Colonic mucosa (tissue), 4 donors: Measurements from ENCODE around the gene HIVEP2. TPM values are rescaled to one million over a fixed set of nuclear protein-coding genes. Genes with fewer than 3 reads are reported as not detected.
"Not testable (repeated sequence)": the region's sequence is repeated elsewhere in the genome, so short reads cannot be mapped to it uniquely, and the experiment has no call there.

ENCODE experiments used
- DNase-seq: peaks from one replicate; pipeline ENCODE4 v3.0.0-alpha.2; 2020
- H3K27ac ChIP-seq: fragments of 200-600 bp; one replicate; pipeline ENCODE4 v1.8.0; 2021
- H3K27me3 ChIP-seq: fragments of 200-600 bp; one replicate; pipeline ENCODE4 v1.8.0; 2021
- H3K36me3 ChIP-seq: fragments of 200-600 bp; one replicate; pipeline ENCODE4 v1.8.0; 2021
- H3K4me1 ChIP-seq: fragments of 200-600 bp; one replicate; pipeline ENCODE4 v1.8.0; 2021; ENCODE audit warnings: mild to moderate bottlenecking
- H3K4me3 ChIP-seq: fragments of 200-600 bp; one replicate; pipeline ENCODE4 v1.8.0; 2021
- H3K9ac ChIP-seq, 2 donors: one replicate each; pipeline ENCODE4 v1.7.0; 2013; ENCODE audit warnings: control low read depth in 2 of 2, low read depth in 2 of 2, low read length in 2 of 2
- H3K9me3 ChIP-seq: fragments of 200-600 bp; one replicate; pipeline ENCODE4 v1.8.0; 2021
- intact Hi-C: fragments of 100-400 bp; cut with DNase I; formaldehyde crosslinking; loops from one replicate; pipeline ENCODE4 v1.14.1; 2022
- total RNA-seq, 2 donors: library from RNA; stranded (reverse); fragmentation: NEBNext Ultra II Directional in 1 of 2; extraction: Animal tissue kit (Norgen Biotek cat#: 25700) in 1 of 2; gene quantifications; one replicate each; pipeline ENCODE4 v1.2.1, GENCODE V29; 2021
- TF ChIP-seq, protein P1 (sequence below): fragments of 200-600 bp; IDR thresholded peaks from one replicate; pipeline ENCODE4 v1.8.0; 2022; ENCODE audit warnings: antibody characterized with exemption, mild to moderate bottlenecking
- donor health status: healthy.
- donor health status: DM: no; HTN: no; CAD: no.
- donor health status: DM: no; HTN: no; CAD: no.

The HIVEP2 gene
- total RNA-seq, 2 donors from 2014 or later: 5.3 to 15.2 TPM

GRCh38 chr6:142975365-142975764, 30.4 kb upstream of the HIVEP2 start:
- no peaks in the 10 kb centered on the region for H3K9me3 ChIP-seq
- TF ChIP-seq, protein P1, sequence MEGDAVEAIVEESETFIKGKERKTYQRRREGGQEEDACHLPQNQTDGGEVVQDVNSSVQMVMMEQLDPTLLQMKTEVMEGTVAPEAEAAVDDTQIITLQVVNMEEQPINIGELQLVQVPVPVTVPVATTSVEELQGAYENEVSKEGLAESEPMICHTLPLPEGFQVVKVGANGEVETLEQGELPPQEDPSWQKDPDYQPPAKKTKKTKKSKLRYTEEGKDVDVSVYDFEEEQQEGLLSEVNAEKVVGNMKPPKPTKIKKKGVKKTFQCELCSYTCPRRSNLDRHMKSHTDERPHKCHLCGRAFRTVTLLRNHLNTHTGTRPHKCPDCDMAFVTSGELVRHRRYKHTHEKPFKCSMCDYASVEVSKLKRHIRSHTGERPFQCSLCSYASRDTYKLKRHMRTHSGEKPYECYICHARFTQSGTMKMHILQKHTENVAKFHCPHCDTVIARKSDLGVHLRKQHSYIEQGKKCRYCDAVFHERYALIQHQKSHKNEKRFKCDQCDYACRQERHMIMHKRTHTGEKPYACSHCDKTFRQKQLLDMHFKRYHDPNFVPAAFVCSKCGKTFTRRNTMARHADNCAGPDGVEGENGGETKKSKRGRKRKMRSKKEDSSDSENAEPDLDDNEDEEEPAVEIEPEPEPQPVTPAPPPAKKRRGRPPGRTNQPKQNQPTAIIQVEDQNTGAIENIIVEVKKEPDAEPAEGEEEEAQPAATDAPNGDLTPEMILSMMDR: no peak
- no peak overlapping the region for H3K9ac ChIP-seq
- no peaks in the 10 kb centered on the region for H3K4me1 ChIP-seq
- no peaks in the 10 kb centered on the region for H3K27me3 ChIP-seq
- H3K27ac ChIP-seq: no peak overlapping the region
- intact Hi-C loops: no loop called here
- DNase-seq: no peak
- no peak overlapping the region for H3K4me3 ChIP-seq
- H3K36me3 ChIP-seq: no peaks in the 10 kb centered on the region

- intact Hi-C loops, H3K4me1 ChIP-seq: not testable (repeated sequence)
Observed at GRCh38 chr6:142970941-142971340, 26.0 kb upstream of the HIVEP2 start.

DNA sequence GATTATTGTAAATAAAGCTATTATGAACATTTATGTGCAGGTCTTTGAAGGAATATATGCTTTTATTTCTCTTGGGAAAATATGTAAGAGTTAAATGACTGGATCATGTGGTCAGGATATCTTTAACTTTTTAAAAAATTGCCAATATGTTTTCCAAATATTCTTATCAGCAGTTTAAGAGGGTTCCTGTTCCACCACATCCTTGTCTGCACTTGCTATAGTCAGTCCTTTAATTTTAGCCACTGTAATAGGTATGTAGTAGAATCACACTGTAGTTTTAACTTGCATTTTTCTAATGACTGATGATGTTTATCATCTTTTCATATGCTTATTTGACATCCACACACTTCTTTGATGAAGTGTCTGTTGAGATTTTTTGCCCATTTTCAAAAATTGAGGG, 23.6 kb upstream of the HIVEP2 start:
- H3K9me3 ChIP-seq: no peaks in the 10 kb centered on the region
- H3K9ac ChIP-seq: no peak overlapping the region
- TF ChIP-seq, protein P1: no peak
- intact Hi-C loops: no loop called here
- no peaks in the 10 kb centered on the region for H3K36me3 ChIP-seq
- no peaks in the 10 kb centered on the region for H3K27me3 ChIP-seq
- H3K4me3 ChIP-seq: no peak overlapping the region
- no peaks in the 10 kb centered on the region for H3K4me1 ChIP-seq
- no peak for DNase-seq
- H3K27ac ChIP-seq: no peak overlapping the region

More at GRCh38 chr6:142970941-142971340, 26.0 kb upstream of the HIVEP2 start:
- not testable (repeated sequence) for H3K36me3 ChIP-seq, H3K4me3 ChIP-seq, H3K9ac ChIP-seq, DNase-seq, H3K9me3 ChIP-seq, H3K27me3 ChIP-seq, H3K27ac ChIP-seq

DNA sequence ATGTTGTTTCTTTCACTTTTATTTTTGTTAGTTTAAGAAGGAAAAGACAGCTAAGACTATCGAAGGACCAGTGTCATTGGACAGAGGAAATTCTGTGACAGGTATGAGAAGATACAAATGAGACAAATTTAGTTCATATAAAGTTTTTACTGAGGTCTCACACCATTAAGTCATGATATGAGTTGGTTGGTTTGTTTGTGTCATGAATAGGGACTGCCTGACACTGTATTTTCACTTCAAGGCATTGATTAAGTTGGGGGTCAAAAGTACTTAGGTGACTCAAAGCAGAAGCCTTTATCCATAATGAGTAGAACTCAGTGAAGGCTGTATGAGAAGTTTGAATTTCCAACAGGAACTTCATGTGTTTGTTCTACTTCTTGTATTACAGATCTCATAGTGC, 21.3 kb upstream of the HIVEP2 start:
- H3K36me3 ChIP-seq: no peaks in the 10 kb centered on the region
- H3K4me1 ChIP-seq: no peaks in the 10 kb centered on the region
- intact Hi-C loops: no loop called here
- H3K4me3 ChIP-seq: no peak overlapping the region
- no peak for DNase-seq
- TF ChIP-seq, protein P1: no peak
- no peak overlapping the region for H3K27ac ChIP-seq
- H3K9me3 ChIP-seq: no peaks in the 10 kb centered on the region
- H3K9ac ChIP-seq: no peak overlapping the region
- no peaks in the 10 kb centered on the region for H3K27me3 ChIP-seq

DNA sequence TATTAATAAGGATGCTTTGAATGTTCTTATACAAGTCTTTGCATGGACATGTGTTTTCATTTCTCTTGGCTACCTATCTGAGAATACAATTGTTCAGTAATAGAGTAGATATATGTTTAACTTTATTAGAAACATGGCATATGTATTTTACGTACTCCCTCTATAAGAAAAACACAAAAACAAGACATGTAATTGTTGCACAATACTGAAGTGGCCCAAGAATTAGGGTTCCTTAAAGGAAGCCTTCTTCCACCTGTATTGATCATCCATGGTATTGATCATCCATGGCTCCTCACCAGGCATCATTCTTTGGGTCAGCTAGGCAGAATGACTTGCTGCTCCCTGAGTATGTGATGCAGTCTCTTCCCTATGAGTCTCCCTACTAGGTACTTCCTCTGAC, 20.2 kb upstream of the HIVEP2 start:
- Histone ChIP-seq H3K9ac (no peak overlapping the region), H3K36me3 (no peaks in the 10 kb centered on the region), H3K4me3 (no peak overlapping the region), H3K9me3 (no peaks in the 10 kb centered on the region), H3K27me3 (no peaks in the 10 kb centered on the region), H3K27ac (no peak overlapping the region), H3K4me1 (no peaks in the 10 kb centered on the region)
- TF ChIP-seq, protein P1: no peak
- DNase-seq: no peak
- intact Hi-C loops: no loop called here

- intact Hi-C loops: no loop called here
- TF ChIP-seq, protein P1: no peak
Observed at GRCh38 chr6:142960098-142960497, 15.1 kb upstream of the HIVEP2 start.

More at GRCh38 chr6:142960098-142960497, 15.1 kb upstream of the HIVEP2 start:
- DNase-seq: no peak
- no peak overlapping the region for H3K9ac ChIP-seq
- H3K27me3 ChIP-seq: no peaks in the 10 kb centered on the region
- no peaks in the 10 kb centered on the region for H3K4me1 ChIP-seq
- H3K36me3 ChIP-seq: no peaks in the 10 kb centered on the region
- no peaks in the 10 kb centered on the region for H3K9me3 ChIP-seq
- no peak overlapping the region for H3K27ac ChIP-seq
- no peak overlapping the region for H3K4me3 ChIP-seq
